Peyer's patch (tissue), 4 donors: ENCODE data around the gene MEX3B. TPM values are rescaled to one million over a fixed set of nuclear protein-coding genes. Genes with fewer than 3 reads are reported as not detected.

Experiments used
- DNase-seq, 3 donors: peaks; one replicate each; pipeline ENCODE4 v3.0.0-alpha.2; 2017 to 2019
- H3K27ac ChIP-seq, 4 donors: fragments of 200-600 bp; sonication (generic); one replicate each; pipeline ENCODE4 v1.5.1; 2016 to 2019
- H3K27me3 ChIP-seq, 2 donors: fragments of 200-600 bp; sonication (generic); one replicate each; pipeline ENCODE4 v1.5.1; 2019
- H3K36me3 ChIP-seq, 3 donors: fragments of 200-600 bp; sonication (generic); one replicate each; pipeline ENCODE4 v1.5.1; 2016 to 2019
- H3K4me1 ChIP-seq, 4 donors: fragments of 200-600 bp; sonication (generic); one replicate each; pipeline ENCODE4 v1.5.1; 2016 to 2019
- H3K4me3 ChIP-seq, 4 donors: fragments of 200-600 bp; sonication (generic); 1 replicate in 3 of 4; 2 replicates in 1 of 4; pipeline ENCODE4 v1.5.1; 2016 to 2019; ENCODE audit warnings: mild to moderate bottlenecking in 1 of 4
- H3K9me3 ChIP-seq, 4 donors: fragments of 200-600 bp; sonication (generic); one replicate each; pipeline ENCODE4 v1.5.1; 2016 to 2019; ENCODE audit warnings: mild to moderate bottlenecking in 1 of 4
- POLR2A ChIP-seq, 2 donors: fragments of 450-650 bp; IDR thresholded peaks; one replicate each; pipeline ENCODE4 v1.5.1; 2017; ENCODE audit warnings: antibody characterized with exemption in 2 of 2, mild to moderate bottlenecking in 2 of 2, moderate library complexity in 2 of 2
- total RNA-seq, 4 donors: library from RNA; depleted of rRNA; stranded (reverse); fragments of >200 nt; gene quantifications; one replicate each; pipeline ENCODE4 v1.1.0, GENCODE V29; 2016
- TF ChIP-seq, protein P1 (sequence below), 6 experiments: fragments of 450-650 bp in 4 of 6; fragments of 200-600 bp in 2 of 6; sonication (generic) in 1 of 6; IDR thresholded peaks; one replicate each; pipeline ENCODE4 v1.5.1; 2017 to 2019; ENCODE audit warnings: antibody characterized with exemption in 6 of 6, mild to moderate bottlenecking in 3 of 6, moderate library complexity in 1 of 6

MEX3B gene
- total RNA-seq = 1 to 10 TPM in 2 of 4 donors, under 1 TPM in 1, not detected in 1; 0.40 to 1.7 (median 1.1) TPM

DNA sequence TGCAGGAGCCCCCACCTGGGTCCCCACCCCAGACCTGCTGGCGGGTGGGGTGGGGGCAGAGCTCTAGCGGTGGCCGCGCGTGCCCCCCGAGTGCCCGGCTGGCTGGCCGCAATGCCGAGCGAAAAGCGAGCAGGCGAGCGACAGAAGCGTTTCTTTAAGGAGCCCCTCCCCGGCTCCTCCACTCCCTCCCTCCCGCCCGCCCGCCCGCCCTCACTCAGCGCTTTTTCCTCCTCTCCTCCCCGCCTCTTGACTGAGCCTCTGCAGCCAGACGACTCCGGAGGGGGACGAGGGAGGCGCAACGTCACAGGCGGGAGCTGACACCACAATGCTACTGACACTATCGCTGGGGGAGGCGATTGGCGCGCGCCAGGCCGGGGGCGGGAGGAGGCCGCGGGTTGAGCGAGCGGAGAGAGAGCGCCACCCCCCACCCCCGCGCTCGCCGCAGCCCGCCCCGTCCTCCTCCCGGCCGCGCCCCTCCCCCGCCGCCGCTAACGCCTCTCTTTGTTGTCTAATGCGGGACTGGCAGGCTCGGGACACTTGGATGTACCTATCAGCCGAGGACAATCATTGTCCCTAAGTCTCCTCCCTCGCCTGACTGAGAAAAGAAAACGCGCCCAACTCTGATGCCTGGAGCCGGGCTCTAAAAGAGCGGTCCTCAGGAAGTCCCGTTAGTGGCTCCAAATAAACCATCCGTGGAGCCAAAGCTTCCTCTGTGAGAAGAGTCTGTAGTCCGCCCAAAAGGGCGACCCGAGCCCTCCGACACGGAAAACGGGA lies at the start of gene MEX3B:
Gene MEX3B, minus strand, starts transcription at position 127 of the 774 bp plus-strand sequence. CDS start 313 bp downstream, outside the sequence.
- TF ChIP-seq, protein P1, sequence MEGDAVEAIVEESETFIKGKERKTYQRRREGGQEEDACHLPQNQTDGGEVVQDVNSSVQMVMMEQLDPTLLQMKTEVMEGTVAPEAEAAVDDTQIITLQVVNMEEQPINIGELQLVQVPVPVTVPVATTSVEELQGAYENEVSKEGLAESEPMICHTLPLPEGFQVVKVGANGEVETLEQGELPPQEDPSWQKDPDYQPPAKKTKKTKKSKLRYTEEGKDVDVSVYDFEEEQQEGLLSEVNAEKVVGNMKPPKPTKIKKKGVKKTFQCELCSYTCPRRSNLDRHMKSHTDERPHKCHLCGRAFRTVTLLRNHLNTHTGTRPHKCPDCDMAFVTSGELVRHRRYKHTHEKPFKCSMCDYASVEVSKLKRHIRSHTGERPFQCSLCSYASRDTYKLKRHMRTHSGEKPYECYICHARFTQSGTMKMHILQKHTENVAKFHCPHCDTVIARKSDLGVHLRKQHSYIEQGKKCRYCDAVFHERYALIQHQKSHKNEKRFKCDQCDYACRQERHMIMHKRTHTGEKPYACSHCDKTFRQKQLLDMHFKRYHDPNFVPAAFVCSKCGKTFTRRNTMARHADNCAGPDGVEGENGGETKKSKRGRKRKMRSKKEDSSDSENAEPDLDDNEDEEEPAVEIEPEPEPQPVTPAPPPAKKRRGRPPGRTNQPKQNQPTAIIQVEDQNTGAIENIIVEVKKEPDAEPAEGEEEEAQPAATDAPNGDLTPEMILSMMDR (IDR thresholded peaks at IDR 0.05) = no peak
- no peak for TF ChIP-seq POLR2A (IDR thresholded peaks at IDR 0.05)
- DNase-seq = peak; percentile 76 to 94 (median 86)
- H3K27me3 ChIP-seq = no peaks in the 10 kb centered on the region
- H3K27ac ChIP-seq = peak within 1 kb of the TSS; percentile 77 to 90 (median 86)
- peak within 1 kb of the TSS; percentile 58 to 87 (median 66) for H3K4me3 ChIP-seq
- no peaks in the 10 kb centered on the region for H3K36me3 ChIP-seq
- no peaks in the 10 kb centered on the region for H3K9me3 ChIP-seq
- H3K4me1 ChIP-seq = peaks cover 0 to 28% (median 5%) of the 10 kb centered on the region in 4 donors

- no peak for DNase-seq
- Histone ChIP-seq H3K27me3 (no peaks in the 10 kb centered on the region), H3K9me3 (no peaks in the 10 kb centered on the region), H3K36me3 (no peaks in the 10 kb centered on the region), H3K4me1 (no peaks in the 10 kb centered on the region), H3K4me3 (no peak overlapping the region), H3K27ac (no peak overlapping the region)
- TF ChIP-seq, protein P1 (IDR thresholded peaks at IDR 0.05) = no peak
- TF ChIP-seq POLR2A (IDR thresholded peaks at IDR 0.05) = no peak
Observed at GRCh38 chr15:82093774-82094211, 48.0 kb upstream of the MEX3B start.

GRCh38 chr15:82093325-82093724 lies 47.5 kb upstream of the MEX3B start:
- TF ChIP-seq POLR2A (IDR thresholded peaks at IDR 0.05) = no peak
- TF ChIP-seq, protein P1 (IDR thresholded peaks at IDR 0.05) = no peak
- H3K9me3 ChIP-seq = no peaks in the 10 kb centered on the region
- no peak overlapping the region for H3K27ac ChIP-seq
- H3K27me3 ChIP-seq = no peaks in the 10 kb centered on the region
- no peak overlapping the region for H3K4me3 ChIP-seq
- DNase-seq = no peak
- no peaks in the 10 kb centered on the region for H3K36me3 ChIP-seq
- no peaks in the 10 kb centered on the region for H3K4me1 ChIP-seq

DNA sequence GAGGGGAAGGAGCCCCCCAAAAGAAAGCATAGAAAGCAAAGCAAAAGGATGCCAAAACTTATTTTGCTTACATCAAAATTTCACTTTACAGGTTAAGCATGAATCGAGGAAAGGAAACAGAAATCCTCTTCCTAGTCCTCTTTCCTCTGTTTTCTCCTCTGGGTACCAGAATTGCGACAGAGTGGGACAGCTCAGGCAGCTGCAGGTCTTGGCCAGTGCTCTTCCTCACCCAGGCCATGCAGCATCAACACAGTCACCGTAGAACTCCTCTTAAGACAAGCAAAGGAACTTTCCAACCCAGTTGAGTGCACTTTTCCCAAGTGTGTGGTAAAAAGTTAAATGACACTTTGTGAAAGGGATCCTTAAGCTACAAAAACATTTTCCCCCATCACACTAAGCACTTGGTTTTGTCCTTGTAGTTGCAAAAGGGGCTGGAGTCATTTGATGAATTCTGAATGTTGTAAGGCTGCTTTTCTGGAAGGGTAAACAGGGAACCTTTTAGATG lies 45.9 kb upstream of the MEX3B start:
- Histone ChIP-seq H3K27ac (no peak overlapping the region), H3K27me3 (no peaks in the 10 kb centered on the region), H3K4me1 (no peaks in the 10 kb centered on the region), H3K36me3 (no peaks in the 10 kb centered on the region), H3K9me3 (no peaks in the 10 kb centered on the region), H3K4me3 (no peak overlapping the region)
- DNase-seq = no peak
- no peak for TF ChIP-seq POLR2A (IDR thresholded peaks at IDR 0.05)
- TF ChIP-seq, protein P1 (IDR thresholded peaks at IDR 0.05) = no peak

GRCh38 chr15:82086243-82086995 lies 40.6 kb upstream of the MEX3B start:
- no peak for TF ChIP-seq POLR2A (IDR thresholded peaks at IDR 0.05)
- TF ChIP-seq, protein P1 (IDR thresholded peaks at IDR 0.05) = no peak
- no peak for DNase-seq
- Histone ChIP-seq H3K9me3 (no peaks in the 10 kb centered on the region), H3K36me3 (no peaks in the 10 kb centered on the region), H3K4me1 (no peaks in the 10 kb centered on the region), H3K4me3 (no peak overlapping the region), H3K27ac (no peak overlapping the region), H3K27me3 (no peaks in the 10 kb centered on the region)
